ENCODE results near the gene EDN2. TPM values are rescaled to one million over a fixed set of nuclear protein-coding genes. Genes with fewer than 3 reads are reported as not detected.
A peak's percentile ranks its signal among the peaks of the same experiment; 100 is the strongest.

The EDN2 gene
- total RNA-seq, 1 donor from 2014 or later: not detected

GRCh38 chr1:41500378-41500777, 15.9 kb upstream of the EDN2 start:
- no peak for DNase-seq (ENCODE audit: low read depth, low spot score)
- TF ChIP-seq CTCF (conservative IDR thresholded peaks at IDR 0.05): no peak
- Mint-ChIP-seq H3K27me3 (ENCODE audit: low read depth) (no peaks in the 10 kb centered on the region), H3K4me3 (no peak overlapping the region), H3K9me3 (no peaks in the 10 kb centered on the region), H3K4me1 (peaks cover 25% of the 10 kb centered on the region), H3K36me3 (ENCODE audit: low read depth) (no peaks in the 10 kb centered on the region), H3K27ac (ENCODE audit: unreplicated experiment) (no peak overlapping the region)

DNA sequence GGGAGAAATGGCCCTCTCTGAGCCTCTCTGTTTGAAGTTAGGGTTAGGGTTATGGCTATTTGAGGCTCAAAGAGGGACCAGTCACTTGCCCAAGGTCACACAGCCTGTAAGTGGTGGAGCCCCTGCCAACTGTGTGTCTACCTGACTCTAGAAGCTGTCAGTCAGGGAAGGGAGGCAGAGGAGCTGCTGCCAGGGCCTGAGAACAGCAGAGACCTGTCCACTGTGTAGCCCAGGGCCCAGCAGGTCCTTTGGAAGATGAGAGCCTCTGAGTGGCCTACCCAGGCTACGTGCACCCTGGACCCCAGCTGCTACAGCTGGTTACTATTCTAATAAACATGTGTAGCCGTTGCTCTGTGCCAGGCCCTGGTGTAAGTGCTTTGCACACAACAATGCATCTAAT, 15.1 kb upstream of the EDN2 start:
- Mint-ChIP-seq H3K4me3 (no peak overlapping the region), H3K4me1 (peaks cover 28% of the 10 kb centered on the region), H3K27ac (ENCODE audit: unreplicated experiment) (no peak overlapping the region), H3K36me3 (ENCODE audit: low read depth) (no peaks in the 10 kb centered on the region), H3K27me3 (ENCODE audit: low read depth) (no peaks in the 10 kb centered on the region), H3K9me3 (no peaks in the 10 kb centered on the region)
- TF ChIP-seq CTCF (conservative IDR thresholded peaks at IDR 0.05): no peak
- no peak for DNase-seq (ENCODE audit: low read depth, low spot score)

DNA sequence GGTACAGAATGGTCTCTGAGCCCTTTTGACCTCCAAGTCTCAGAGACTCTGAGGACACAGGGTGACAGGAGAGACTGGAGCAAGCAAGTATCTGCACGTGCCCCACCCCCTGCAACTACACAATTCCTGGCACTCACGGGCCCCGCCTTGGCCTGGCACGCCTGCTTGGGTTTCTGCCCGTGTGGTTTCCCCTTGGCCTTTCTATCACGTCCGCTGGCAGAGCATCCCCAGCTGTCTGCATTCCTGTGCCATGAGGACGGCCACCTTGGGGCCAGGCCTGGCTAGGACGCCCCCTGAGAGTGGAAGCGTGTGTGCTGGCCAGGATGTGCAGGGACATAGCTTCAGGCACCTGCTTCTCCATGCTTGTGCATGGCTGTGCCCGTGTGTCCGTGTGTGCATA, 14.3 kb upstream of the EDN2 start:
- DNase-seq (ENCODE audit: low read depth, low spot score): no peak
- Mint-ChIP-seq H3K27me3 (ENCODE audit: low read depth) (no peaks in the 10 kb centered on the region), H3K36me3 (ENCODE audit: low read depth) (no peaks in the 10 kb centered on the region), H3K27ac (ENCODE audit: unreplicated experiment) (no peak overlapping the region), H3K9me3 (no peaks in the 10 kb centered on the region), H3K4me3 (peak overlapping the region; percentile 74), H3K4me1 (peaks cover 29% of the 10 kb centered on the region)
- TF ChIP-seq CTCF (conservative IDR thresholded peaks at IDR 0.05): no peak

DNA sequence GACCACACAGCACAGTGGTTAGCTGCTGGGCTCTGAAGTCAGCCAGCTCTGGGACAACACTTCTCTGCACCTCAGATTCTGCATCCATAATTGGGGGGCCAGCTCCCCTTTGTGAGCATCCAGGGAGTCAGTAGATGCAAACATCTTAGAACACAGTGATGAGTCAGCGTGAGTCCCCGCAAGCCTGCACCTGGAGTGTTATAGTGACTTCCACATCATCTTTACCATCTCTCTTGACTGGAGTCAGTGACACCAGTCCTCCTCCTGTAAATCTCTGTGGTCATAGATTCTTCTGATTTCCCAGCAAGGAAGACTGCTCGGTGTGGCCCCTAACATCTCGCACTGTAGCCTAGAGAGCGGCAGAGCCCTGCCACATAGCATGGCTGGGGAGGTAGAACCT, 13.9 kb upstream of the EDN2 start:
- peak overlapping the region; percentile 57 for H3K27ac Mint-ChIP-seq (ENCODE audit: unreplicated experiment)
- no peak for TF ChIP-seq CTCF (conservative IDR thresholded peaks at IDR 0.05)

DNA sequence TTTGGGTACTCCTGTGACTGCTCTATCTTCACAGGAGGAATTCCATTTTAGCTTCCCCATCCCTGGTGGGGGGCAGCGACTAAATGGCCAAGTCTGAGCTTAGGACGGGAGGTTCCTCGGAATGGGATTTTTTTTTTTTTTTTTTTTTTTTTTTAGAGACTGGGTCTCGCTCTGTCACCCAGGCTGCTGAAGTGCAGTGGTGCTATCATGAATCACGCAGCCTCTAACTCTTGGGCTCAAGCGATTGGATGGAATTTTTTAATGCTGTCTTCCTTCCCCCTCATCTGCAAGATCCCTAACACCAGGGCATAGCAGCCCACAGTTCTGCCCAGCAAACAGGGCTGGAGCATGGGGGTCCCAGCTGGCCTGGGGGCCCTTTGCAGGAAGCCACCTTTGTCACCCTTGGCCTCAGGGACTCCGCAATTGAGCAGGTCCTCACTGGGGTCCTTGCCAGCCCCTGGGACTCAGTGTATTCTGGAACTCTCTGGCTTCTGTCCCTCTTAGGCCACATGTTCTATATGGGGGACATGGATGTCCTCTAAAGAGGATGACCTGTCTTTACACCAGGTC, 13.1 kb upstream of the EDN2 start:
- no peak overlapping the region for H3K27ac Mint-ChIP-seq (ENCODE audit: unreplicated experiment)
- no peaks in the 10 kb centered on the region for H3K27me3 Mint-ChIP-seq (ENCODE audit: low read depth)

More for the DNA sequence above, 13.9 kb upstream of the EDN2 start:
- Mint-ChIP-seq H3K36me3 (ENCODE audit: low read depth) (no peaks in the 10 kb centered on the region), H3K9me3 (no peaks in the 10 kb centered on the region), H3K27me3 (ENCODE audit: low read depth) (no peaks in the 10 kb centered on the region), H3K4me3 (peak overlapping the region; percentile 74), H3K4me1 (peaks cover 24% of the 10 kb centered on the region)
- DNase-seq (ENCODE audit: low read depth, low spot score): no peak

More for the DNA sequence above, 13.1 kb upstream of the EDN2 start:
- DNase-seq (ENCODE audit: low read depth, low spot score): no peak
- TF ChIP-seq CTCF (conservative IDR thresholded peaks at IDR 0.05): no peak
- H3K4me1 Mint-ChIP-seq: peaks cover 24% of the 10 kb centered on the region
- H3K36me3 Mint-ChIP-seq (ENCODE audit: low read depth): no peaks in the 10 kb centered on the region
- no peaks in the 10 kb centered on the region for H3K9me3 Mint-ChIP-seq
- H3K4me3 Mint-ChIP-seq: peak overlapping the region; percentile 66

Data from neural crest cell (in vitro differentiated cells).